Activated CD4-positive, alpha-beta T cell treated with anti-CD3 and anti-CD28 coated beads, Interleukin-2, amount 50 U/mL, for 16 hours (primary cell): Measurements from ENCODE around the gene MOB3A.

Experiments
- DNase-seq: peaks from one replicate; pipeline ENCODE4 v3.0.0-alpha.2; 2020

The MOB3A gene

GRCh38 chr19:2122982-2123381 is 26.9 kb upstream of the MOB3A start:
- no peak for DNase-seq

GRCh38 chr19:2122251-2122650 is 26.1 kb upstream of the MOB3A start:
- DNase-seq, result no peak

GRCh38 chr19:2121416-2122051 is 25.4 kb upstream of the MOB3A start:
- no peak for DNase-seq

- no peak for DNase-seq
These were observed 24.7 kb upstream of the MOB3A start for GRCh38 chr19:2120821-2121220.

GRCh38 chr19:2119921-2120785 is 24.0 kb upstream of the MOB3A start:
- no peak for DNase-seq

- DNase-seq, result no peak
These were observed 22.3 kb upstream of the MOB3A start for GRCh38 chr19:2118438-2118837.

GRCh38 chr19:2117215-2117960 is 21.3 kb upstream of the MOB3A start:
- DNase-seq, result no peak

- no peak for DNase-seq
These were observed 20.4 kb upstream of the MOB3A start for GRCh38 chr19:2116507-2116906.

- DNase-seq, result no peak
These were observed 19.8 kb upstream of the MOB3A start for GRCh38 chr19:2115911-2116426.

GRCh38 chr19:2115324-2115723 is 19.2 kb upstream of the MOB3A start:
- DNase-seq, result no peak

GRCh38 chr19:2114821-2115220 is 18.7 kb upstream of the MOB3A start:
- DNase-seq, result no peak

GRCh38 chr19:2114218-2114617 is 18.1 kb upstream of the MOB3A start:
- DNase-seq, result no peak

- DNase-seq, result no peak
These were observed 17.5 kb upstream of the MOB3A start for GRCh38 chr19:2113439-2114211.

GRCh38 chr19:2112516-2113320 is 16.6 kb upstream of the MOB3A start:
- no peak for DNase-seq

- no peak for DNase-seq
These were observed 15.8 kb upstream of the MOB3A start for GRCh38 chr19:2111886-2112285.

GRCh38 chr19:2111425-2111824 is 15.3 kb upstream of the MOB3A start:
- no peak for DNase-seq

GRCh38 chr19:2110822-2111221 is 14.7 kb upstream of the MOB3A start:
- DNase-seq, result no peak

GRCh38 chr19:2109046-2109864 is 13.1 kb upstream of the MOB3A start:
- no peak for DNase-seq

- no peak for DNase-seq
These were observed 12.3 kb upstream of the MOB3A start for GRCh38 chr19:2108251-2109016.

GRCh38 chr19:2103045-2103707 is 7.0 kb upstream of the MOB3A start:
- DNase-seq, result no peak
